ENCODE results near the gene FAM72D.
"Not testable (repeated sequence)": the region's sequence is repeated elsewhere in the genome, so short reads cannot be mapped to it uniquely, and the experiment has no call there.

The FAM72D gene

DNA sequence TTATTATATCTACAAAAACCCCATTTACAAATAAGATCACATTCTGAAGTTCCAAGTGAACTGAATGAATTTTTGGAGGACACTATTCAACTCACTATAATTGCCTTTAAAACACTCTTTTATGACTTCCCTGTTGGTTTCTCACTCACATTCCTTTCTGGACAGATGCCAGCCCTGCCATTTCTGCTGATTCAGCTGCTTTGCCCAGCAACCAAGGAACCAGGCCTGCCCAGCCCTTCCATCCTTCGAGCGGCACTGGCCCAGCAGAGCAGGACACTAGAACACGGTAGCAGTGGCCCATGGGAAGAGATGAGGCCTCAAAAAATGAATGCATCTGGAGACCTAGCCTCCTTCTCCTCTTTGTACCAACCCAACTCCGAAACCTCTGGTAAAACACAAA lies 50.5 kb downstream of the FAM72D start:
- not testable (repeated sequence) for DNase-seq (ENCODE audit: low read depth)

DNA sequence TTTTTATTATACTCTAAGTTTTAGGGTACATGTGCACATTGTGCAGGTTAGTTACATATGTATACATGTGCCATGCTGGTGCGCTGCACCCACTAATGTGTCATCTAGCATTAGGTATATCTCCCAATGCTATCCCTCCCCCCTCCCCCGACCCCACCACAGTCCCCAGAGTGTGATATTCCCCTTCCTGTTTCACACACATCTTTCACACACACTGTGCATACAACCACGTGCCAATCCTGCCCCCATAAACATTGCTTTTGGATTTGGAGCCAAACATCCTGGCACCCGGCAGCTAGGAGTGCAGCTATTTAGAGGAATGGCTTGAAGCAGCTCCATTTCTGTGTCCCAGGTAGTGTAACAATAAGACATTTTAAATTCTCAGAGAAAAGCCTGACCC lies 51.4 kb downstream of the FAM72D start:
- DNase-seq (ENCODE audit: low read depth), result not testable (repeated sequence)

DNA sequence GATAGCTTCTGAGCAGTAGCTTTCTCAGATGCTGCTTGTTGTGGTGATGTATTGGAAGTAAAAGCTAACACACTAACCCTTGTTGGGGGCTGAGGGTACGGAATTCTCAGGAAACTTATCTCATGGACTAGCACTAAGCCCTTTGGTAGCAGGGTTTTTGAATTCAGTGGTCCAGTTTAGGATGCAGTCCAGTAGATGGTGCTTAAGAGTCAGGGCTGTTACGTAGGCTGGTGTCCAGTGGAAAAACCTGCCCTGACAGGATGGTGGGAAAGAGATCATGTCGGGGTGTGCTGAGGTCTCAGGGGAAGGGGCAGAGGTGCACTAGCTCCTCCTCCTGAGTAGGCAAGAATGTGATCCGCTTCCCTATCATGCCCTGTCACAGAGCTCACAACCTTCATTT lies 59.6 kb downstream of the FAM72D start:
- DNase-seq (ENCODE audit: low read depth), result not testable (repeated sequence)

DNA sequence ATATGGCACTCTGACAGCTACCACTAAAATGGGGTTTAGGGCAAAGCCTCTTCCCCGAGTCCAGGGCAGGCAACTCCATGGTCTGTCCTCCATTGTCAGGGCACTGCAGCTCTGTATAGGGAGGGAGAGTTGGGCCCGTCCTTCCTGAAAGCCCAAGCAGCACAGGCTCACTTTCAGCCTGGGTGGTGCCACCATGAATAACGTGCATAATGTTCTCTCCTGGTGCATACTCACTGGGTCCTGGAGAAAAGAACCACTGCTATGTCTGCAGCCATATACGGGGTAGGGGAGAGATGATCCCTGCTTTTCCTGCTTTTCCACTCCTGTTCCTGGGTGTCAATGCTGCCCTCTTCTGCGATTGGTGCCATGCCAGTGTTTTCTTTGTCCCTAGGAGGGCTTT lies 60.1 kb downstream of the FAM72D start:
- not testable (repeated sequence) for DNase-seq (ENCODE audit: low read depth)

DNA sequence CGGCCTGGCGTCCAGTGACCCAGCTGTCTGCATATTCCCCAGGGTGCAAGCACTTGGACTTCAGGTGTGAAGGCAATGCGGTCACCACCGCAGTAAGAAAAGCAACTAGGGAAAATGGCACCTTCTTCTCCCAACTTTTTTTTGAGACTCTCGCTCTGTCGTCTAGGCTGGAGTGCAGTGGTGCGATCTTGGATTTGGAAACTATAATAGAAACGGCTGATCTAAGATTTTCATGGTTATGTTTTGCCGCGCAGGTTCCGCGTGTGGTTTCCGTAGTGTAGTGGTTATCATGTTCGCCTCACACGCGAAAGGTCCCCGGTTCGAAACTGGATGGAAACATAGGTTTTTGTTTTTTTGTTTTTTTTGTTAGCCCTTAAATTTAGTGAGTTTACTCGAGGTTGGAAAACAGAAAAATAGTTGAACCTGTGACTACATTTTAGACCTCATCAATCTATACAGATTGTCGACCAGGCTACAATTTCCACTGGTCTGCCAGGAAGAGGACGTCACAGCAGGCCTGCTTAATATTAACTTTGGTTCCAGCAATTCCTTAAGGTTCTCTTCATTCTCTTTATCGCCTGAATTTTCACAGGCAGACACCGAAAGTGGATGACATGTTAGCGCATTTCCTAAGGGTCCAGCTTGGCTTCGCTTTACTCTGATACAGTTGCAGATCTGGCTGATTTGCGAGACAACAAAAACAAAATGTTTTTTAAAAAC lies 61.3 kb downstream of the FAM72D start:
- not testable (repeated sequence) for DNase-seq (ENCODE audit: low read depth)

DNA sequence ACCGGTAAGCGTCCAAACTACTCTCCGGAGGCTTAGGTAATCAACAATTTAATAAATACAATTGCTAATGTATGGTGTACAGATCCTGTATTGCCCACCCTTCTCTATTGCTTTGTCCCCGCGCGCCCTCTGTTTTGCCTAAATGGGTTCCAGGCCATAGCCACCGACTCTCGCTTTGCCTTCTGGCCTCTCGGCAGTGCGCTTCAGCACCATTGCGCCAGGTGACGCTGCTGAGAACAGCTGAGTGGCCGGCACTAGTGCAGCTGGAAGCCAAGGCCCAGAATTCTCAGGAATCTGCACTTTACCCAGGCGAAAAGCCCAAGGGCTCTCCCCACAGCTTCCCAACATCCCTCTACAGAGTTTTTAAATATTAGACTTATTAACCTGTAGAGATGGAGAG lies 61.9 kb downstream of the FAM72D start:
- DNase-seq (ENCODE audit: low read depth), result not testable (repeated sequence)

DNA sequence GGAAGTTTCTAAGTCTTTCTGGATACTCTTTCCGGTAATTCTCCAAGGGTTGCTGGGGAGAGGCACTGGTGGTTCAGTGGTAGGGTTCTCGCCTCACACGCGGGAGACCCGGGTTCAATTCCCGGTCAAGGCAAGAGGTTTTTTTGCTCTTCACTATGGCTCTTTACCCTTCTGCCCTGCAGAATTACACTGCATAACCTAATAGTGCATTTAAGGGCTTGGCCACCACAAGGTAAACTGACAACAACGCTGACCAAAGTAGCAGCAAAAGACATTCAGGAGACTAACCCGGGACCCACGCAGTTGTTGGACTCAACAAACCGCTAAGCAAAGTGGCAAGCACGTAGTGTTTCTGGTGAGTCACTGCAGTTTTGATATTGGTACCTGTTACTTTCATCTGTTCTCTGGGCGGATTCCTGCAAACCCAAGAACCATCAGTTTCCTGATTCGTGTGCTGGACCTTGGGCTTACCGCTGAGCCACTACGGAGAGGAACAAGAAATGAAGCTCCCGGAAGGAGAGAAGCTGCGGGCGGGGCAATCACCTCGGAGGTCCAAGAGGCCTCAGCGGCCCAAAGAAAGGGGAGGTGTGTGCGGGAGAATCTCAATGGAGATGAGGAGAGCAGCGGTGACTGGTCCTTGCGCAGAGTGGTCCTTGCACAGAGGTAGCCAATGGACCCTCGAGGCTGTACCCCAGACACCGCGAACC lies 65.4 kb downstream of the FAM72D start:
- not testable (repeated sequence) for DNase-seq (ENCODE audit: low read depth)
